ENCODE measurements around the gene CHPF2. TPM values are rescaled to one million over a fixed set of nuclear protein-coding genes. Genes with fewer than 3 reads are reported as not detected.

CHPF2 gene
- total RNA-seq, 1 experiment from 2014 or later: 19.5 TPM

- no peak for TF ChIP-seq POLR2A (IDR thresholded peaks at IDR 0.05; ENCODE audit: borderline replicate concordance, extremely low read depth, insufficient read depth, insufficient read length)
- TF ChIP-seq EGR1 (IDR thresholded peaks at IDR 0.05; ENCODE audit: low read depth): no peak
These were observed 29.4 kb upstream of the CHPF2 start (continued) for GRCh38 chr7:151202836-151203235.

- ChIA-PET CTCF (no interaction called here), POLR2A (no interaction called here), RAD21 (ENCODE audit: low non-redundant PET in 1 of 2, low total read pairs in 2 of 2, uncharacterized antibody in 2 of 2, unreplicated experiment in 2 of 2) (no interaction called here)
- DNase-seq (ENCODE audit: low read depth, low spot score) (no peak), ATAC-seq (no peak)
- no peak overlapping the region for H3K27ac ChIP-seq (ENCODE audit: low read depth, low read length)
- no peaks in the 10 kb centered on the region for H3K4me1 ChIP-seq (ENCODE audit: control insufficient read depth in 1 of 2, insufficient read depth in 2 of 2, low read length in 2 of 2)
- TF ChIP-seq POLR2AphosphoS5 (IDR thresholded peaks at IDR 0.05; ENCODE audit: low read depth, low read length) (no peak), ELF1 (IDR thresholded peaks at IDR 0.05; ENCODE audit: borderline replicate concordance, low read depth) (no peak), SRF (IDR thresholded peaks at IDR 0.05; ENCODE audit: low read depth) (no peak), EGR1 (IDR thresholded peaks at IDR 0.05; ENCODE audit: low read depth) (no peak), CBX3 (IDR thresholded peaks at IDR 0.05; ENCODE audit: low read depth) (no peak), TCF7L2 (IDR thresholded peaks at IDR 0.05; ENCODE audit: borderline replicate concordance, extremely low read depth, insufficient read depth, insufficient read length) (no peak), YY1 (IDR thresholded peaks at IDR 0.05; ENCODE audit: extremely low read depth, insufficient replicate concordance, low read depth, low read length) (no peak), EZH2phosphoT487 (IDR thresholded peaks at IDR 0.05; ENCODE audit: borderline replicate concordance) (no peak), CTCF (IDR thresholded peaks at IDR 0.05 in 2 of 3, conservative IDR thresholded peaks at IDR 0.05 in 1 of 3; ENCODE audit: borderline replicate concordance in 1 of 3, insufficient read depth in 1 of 3, low read depth in 2 of 3, low read length in 2 of 3) (no peak), ZFX (IDR thresholded peaks at IDR 0.05) (no peak), RAD21 (IDR thresholded peaks at IDR 0.05; ENCODE audit: low read depth) (no peak), FOSL1 (IDR thresholded peaks at IDR 0.05; ENCODE audit: low read depth) (no peak)
- TF ChIP-seq, protein P1, sequence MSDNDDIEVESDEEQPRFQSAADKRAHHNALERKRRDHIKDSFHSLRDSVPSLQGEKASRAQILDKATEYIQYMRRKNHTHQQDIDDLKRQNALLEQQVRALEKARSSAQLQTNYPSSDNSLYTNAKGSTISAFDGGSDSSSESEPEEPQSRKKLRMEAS (IDR thresholded peaks at IDR 0.05): no peak
- TF ChIP-seq, protein P2, sequence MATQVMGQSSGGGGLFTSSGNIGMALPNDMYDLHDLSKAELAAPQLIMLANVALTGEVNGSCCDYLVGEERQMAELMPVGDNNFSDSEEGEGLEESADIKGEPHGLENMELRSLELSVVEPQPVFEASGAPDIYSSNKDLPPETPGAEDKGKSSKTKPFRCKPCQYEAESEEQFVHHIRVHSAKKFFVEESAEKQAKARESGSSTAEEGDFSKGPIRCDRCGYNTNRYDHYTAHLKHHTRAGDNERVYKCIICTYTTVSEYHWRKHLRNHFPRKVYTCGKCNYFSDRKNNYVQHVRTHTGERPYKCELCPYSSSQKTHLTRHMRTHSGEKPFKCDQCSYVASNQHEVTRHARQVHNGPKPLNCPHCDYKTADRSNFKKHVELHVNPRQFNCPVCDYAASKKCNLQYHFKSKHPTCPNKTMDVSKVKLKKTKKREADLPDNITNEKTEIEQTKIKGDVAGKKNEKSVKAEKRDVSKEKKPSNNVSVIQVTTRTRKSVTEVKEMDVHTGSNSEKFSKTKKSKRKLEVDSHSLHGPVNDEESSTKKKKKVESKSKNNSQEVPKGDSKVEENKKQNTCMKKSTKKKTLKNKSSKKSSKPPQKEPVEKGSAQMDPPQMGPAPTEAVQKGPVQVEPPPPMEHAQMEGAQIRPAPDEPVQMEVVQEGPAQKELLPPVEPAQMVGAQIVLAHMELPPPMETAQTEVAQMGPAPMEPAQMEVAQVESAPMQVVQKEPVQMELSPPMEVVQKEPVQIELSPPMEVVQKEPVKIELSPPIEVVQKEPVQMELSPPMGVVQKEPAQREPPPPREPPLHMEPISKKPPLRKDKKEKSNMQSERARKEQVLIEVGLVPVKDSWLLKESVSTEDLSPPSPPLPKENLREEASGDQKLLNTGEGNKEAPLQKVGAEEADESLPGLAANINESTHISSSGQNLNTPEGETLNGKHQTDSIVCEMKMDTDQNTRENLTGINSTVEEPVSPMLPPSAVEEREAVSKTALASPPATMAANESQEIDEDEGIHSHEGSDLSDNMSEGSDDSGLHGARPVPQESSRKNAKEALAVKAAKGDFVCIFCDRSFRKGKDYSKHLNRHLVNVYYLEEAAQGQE (IDR thresholded peaks at IDR 0.05; ENCODE audit: low read depth): no peak
- TF ChIP-seq, protein P3, sequence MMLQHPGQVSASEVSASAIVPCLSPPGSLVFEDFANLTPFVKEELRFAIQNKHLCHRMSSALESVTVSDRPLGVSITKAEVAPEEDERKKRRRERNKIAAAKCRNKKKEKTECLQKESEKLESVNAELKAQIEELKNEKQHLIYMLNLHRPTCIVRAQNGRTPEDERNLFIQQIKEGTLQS (IDR thresholded peaks at IDR 0.05): no peak
- H3K9me2 ChIP-seq (ENCODE audit: insufficient read depth): no peaks in the 10 kb centered on the region
- intact Hi-C loops (cut with micrococcal nuclease): no loop called here
- no peaks in the 10 kb centered on the region for H4K20me1 ChIP-seq (ENCODE audit: insufficient read depth)
- BruUV-seq (replicated peaks): no TSS peak
- no peak overlapping the region for H2AFZ ChIP-seq (ENCODE audit: low read depth, low read length, poor library complexity, severe bottlenecking)
- no peaks in the 10 kb centered on the region for H3K79me2 ChIP-seq (ENCODE audit: insufficient read depth, low read length)
- no peak overlapping the region for H3K4me3 ChIP-seq (replicated peaks in 1 of 2; ENCODE audit: low read depth in 1 of 2, low read length in 2 of 2)
- no peak overlapping the region for H3K4me2 ChIP-seq (ENCODE audit: low read length)
- H3K9me3 ChIP-seq (ENCODE audit: control insufficient read depth in 1 of 2, insufficient read depth in 1 of 2, low read depth in 1 of 2, low read length in 2 of 2): no peaks in the 10 kb centered on the region
- 0 out of 2 replicates have a peak, but pooled peaks cover 6% of the 10 kb centered on the region for H3K27me3 ChIP-seq (ENCODE audit: insufficient read depth, low read length)
- no peaks in the 10 kb centered on the region for H3K36me3 ChIP-seq (ENCODE audit: control insufficient read depth in 1 of 2, insufficient read depth in 2 of 2, low read length in 2 of 2)
- no peak overlapping the region for H3K9ac ChIP-seq (ENCODE audit: low read length)
These were observed 27.8 kb upstream of the CHPF2 start for GRCh38 chr7:151204383-151205032.

All from HCT116 (cell line).